Stimulated activated CD4-positive, alpha-beta T cell treated with anti-CD3 and anti-CD28 coated beads, Interleukin-15, amount 100 ng/mL, for 48 hours (primary cell): Measurements from ENCODE around the gene SDK1.

Experiments used
- DNase-seq, 2 donors: peaks; one replicate each; pipeline ENCODE4 v3.0.0-alpha.2; 2020; ENCODE audit warnings: low read depth in 2 of 2

The SDK1 gene

DNA sequence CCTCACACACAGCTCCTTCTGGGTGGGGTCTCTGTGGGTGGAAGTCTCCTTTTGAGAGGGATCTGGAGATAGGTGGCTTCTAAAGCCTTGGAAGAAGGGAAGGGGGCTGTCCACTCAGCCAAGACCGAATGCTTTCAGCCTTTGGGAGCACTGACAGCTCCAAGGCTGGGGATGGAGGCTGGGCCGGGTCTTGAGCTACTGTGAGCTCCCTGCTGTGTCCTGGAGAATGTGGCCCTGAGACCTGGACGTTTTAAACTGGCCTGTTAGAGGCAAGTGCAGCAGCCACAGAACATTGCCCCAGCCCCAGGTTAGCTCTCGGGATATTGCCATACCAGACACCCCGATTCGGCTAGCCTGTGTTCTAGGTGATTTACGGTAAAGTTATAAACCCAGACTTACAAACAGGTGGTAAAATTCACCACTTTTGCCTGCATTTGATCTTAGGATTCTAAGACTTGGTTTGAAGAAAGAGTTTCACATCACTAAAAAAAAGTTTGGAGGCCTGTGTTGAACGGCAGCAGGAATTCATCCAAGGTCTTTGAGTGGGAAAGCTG lies 832.5 kb downstream of the SDK1 start:
- DNase-seq, result no peak

- DNase-seq, result no peak
Observed at GRCh38 chr7:4134204-4134603, 833.2 kb downstream of the SDK1 start.

DNA sequence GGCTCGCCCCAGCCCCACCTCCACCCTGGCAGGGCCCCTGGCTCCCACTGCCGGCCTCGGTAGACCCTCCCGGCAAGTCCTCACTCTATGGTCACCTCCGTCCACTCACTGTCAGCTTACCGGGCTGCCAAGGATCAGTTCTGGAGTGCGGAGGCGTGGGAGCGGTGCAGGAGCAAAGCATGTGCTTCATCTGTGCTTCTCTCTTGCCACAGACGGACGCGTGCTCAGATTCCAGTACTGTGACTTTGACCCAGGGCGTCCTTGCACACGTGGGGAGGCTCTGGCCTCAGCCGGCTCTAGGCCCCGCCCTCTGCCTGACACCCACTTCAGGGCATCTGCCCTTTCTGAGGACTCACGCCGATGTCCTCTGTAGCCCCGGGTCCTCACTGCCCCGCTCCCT lies 833.6 kb downstream of the SDK1 start:
- no peak for DNase-seq

DNA sequence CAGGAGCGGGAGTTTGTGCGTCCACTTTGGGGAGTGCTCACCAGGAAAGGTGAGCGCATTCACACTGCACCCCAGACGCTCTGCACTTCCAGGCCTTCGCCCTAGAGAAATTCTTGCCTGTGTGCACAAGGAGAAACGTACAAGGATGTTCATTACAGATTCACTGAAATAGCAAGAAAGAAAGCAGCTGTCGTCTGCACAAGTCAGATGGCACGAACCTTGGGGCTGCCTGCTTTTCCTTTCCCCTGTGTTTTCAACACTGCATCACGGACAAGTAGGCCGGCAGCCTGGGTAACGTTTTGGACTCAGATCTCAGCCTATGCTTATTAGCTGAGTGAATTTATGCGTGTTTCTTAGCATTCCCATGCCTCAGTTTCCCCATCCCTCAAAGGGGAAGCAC lies 834.2 kb downstream of the SDK1 start:
- no peak for DNase-seq

GRCh38 chr7:4136036-4136435 lies 835.0 kb downstream of the SDK1 start:
- DNase-seq, result no peak

GRCh38 chr7:4136501-4137110 lies 835.6 kb downstream of the SDK1 start:
- DNase-seq, result no peak

DNA sequence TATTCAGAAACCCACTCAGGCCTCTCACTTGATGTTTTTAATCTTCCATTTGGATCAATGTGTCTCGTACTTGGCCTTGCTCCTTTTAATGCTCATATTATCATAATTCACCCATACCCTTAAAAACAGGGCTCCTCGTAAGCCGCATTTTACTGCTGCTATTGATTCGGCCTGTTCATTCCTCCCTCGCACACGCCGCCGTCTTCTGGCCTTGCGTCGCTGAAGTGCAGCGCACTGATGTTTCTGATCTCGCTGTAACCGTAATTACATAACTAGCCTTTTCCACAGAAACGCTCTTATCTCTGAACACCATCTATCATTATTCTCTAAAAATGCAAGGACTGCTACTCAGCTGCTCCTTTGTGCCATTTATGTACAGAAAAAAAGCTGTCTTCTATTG lies 836.5 kb downstream of the SDK1 start:
- no peak for DNase-seq

GRCh38 chr7:4138866-4139265 lies 837.8 kb downstream of the SDK1 start:
- DNase-seq, result no peak

- DNase-seq, result no peak
Observed at GRCh38 chr7:4139656-4140625, 838.9 kb downstream of the SDK1 start.

- no peak for DNase-seq
Observed at GRCh38 chr7:4140933-4141332, 839.9 kb downstream of the SDK1 start.

GRCh38 chr7:4143006-4143405 lies 842.0 kb downstream of the SDK1 start:
- DNase-seq, result no peak

DNA sequence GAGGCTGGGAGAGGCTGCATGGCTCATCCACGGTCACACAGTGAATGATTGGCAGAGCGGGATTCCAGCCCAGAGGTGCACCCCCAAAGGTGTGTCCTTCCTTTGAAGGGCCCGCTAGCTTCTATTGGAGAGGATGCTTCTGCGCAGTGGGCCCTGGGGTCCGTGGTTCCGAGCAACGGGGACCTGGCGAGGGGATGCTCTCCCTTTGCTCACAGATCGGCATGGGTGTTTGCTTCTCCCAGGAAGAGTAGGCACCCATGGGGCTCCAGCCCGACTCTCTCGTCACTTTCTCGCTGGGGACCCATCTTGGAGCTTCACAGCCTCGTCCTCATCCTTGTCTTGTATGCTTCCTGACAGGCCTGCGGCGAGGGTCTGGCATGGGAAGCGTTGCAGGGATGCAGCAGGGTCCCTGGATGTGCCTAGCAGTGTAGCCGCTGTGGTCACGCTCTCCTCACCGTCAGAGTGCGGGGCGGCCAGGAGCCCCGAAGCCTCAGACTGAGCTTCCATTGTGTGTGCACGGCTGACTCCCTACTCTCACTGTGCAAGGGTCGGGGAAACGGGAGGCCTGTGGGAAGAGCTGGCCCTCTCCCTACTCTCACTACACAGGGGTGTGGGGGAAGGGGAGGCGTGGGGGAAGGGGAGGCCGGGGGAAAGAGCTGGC lies 842.6 kb downstream of the SDK1 start:
- DNase-seq, result no peak

DNA sequence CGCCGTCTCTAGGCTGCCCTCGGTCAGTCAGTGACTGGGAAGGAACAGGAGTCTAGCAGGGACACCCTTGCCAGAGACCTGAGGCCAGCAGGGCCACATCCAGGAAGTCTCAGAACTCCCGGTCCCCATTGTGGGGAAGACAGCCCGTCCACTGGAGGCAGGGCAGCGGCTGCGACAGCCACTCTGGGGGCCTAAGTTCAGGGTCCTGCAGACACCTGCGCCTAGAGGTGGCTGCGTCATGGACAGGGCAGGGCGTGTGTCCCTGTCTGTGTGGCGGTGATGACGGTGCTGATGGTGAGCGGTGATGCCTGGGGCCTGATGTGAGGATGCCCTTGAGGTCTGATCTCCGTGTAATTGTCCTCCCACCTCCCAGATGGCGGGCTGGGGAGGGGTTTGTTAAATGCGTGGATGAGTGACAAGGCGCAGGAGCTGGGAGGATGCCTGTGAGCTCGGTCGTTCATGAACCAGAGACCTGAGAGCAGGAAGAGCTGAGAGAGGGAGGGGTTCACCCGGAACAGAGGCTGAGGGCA lies 843.2 kb downstream of the SDK1 start:
- no peak for DNase-seq

- DNase-seq, result no peak
Observed at GRCh38 chr7:4144811-4145510, 843.9 kb downstream of the SDK1 start.

GRCh38 chr7:4145576-4145975 lies 844.5 kb downstream of the SDK1 start:
- DNase-seq, result no peak

- no peak for DNase-seq
Observed at GRCh38 chr7:4147926-4148620, 847.0 kb downstream of the SDK1 start.

- DNase-seq, result no peak
Observed at GRCh38 chr7:4149236-4149635, 848.2 kb downstream of the SDK1 start.

DNA sequence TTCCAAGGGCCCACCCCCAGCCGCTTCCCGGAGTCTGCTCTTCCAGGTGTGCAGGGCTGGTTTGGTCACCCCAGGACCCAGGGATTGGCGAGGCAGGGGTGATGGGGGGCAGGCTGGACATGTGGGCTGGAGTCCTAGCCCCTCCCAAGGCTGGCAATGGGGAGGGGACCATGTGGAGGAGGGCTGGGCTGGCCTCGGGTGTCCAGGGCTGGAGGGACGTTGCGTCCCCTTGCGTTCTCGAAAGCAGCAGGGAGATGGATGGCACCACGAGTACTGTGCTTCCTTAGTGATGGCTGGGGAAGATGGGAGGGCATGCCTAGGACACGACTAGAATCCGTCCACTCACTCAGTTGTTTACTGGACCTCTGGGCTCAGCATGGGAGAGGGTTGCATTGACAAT lies 848.6 kb downstream of the SDK1 start:
- DNase-seq, result no peak

- no peak for DNase-seq
Observed at GRCh38 chr7:4150731-4151130, 849.7 kb downstream of the SDK1 start.

DNA sequence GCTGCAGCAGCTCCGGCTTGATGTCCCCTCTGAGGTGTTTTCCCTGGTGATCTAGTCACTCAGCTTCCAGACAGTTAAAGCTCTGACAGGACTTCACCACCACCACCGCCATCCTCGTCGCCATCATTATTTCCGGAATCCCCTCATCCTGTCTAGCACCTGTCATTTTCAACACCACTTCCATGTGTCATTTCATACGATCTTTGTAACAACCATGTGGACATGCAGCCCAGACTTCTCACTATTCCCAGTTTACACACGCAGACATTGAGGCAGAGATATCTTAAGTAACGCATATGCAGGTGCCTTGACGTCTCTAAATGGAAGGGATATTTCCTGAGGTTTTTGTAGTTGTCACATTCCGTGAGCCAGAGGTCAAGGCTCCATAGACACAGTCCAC lies 850.5 kb downstream of the SDK1 start:
- DNase-seq, result no peak
